ENCODE measurements around the gene PRSS23. TPM values are rescaled to one million over a fixed set of nuclear protein-coding genes. Genes with fewer than 3 reads are reported as not detected.

PRSS23 gene
- total RNA-seq, 2 experiments from 2014 or later = 0.62 to 1.5 TPM

Other genes with a start within 250 kb of the PRSS23 start
- 1 to 10 TPM; 4.0 to 6.0 TPM for gene ME3, start 127.9 kb upstream of the PRSS23 start, total RNA-seq
- under 1 TPM; 0.14 to 0.21 TPM for gene FZD4, start 154.9 kb downstream of the PRSS23 start, total RNA-seq
- gene TMEM135, start 237.4 kb downstream of the PRSS23 start, total RNA-seq = 10 to 100 TPM; 25.5 to 26.0 TPM